HG03039 (cell line): ENCODE measurements around the gene TDRD1.

ENCODE experiments used
- ATAC-seq: cut with Tn5 transposase; IDR thresholded peaks from one replicate; pipeline ENCODE4 v1.9.1; 2021; ENCODE audit warnings: mild to moderate bottlenecking, moderate library complexity; ENCODE audit not compliant: unreplicated experiment

TDRD1 gene

GRCh38 chr10:114260366-114260765 is 81.2 kb downstream of the TDRD1 start:
- ATAC-seq = no peak

DNA sequence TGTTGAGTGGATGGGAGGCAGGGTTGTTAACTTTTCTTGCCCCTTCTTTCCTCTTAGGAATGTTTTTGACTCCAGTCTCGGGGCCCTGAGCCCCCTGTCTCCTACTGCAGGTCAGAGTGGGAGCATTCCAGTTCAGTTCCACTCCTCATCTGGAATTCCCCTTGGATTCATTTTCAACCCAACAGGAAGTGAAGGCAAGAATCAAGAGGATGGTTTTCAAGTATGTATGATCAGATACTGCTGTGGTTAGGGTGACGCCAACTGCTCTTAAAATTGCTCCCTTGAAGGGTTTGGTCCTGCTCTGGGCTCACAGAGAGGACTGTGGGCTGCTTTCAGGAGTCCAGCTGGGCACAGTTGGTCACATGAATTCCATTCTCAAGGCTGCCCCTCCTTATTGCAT is 81.9 kb downstream of the TDRD1 start:
- no peak for ATAC-seq

DNA sequence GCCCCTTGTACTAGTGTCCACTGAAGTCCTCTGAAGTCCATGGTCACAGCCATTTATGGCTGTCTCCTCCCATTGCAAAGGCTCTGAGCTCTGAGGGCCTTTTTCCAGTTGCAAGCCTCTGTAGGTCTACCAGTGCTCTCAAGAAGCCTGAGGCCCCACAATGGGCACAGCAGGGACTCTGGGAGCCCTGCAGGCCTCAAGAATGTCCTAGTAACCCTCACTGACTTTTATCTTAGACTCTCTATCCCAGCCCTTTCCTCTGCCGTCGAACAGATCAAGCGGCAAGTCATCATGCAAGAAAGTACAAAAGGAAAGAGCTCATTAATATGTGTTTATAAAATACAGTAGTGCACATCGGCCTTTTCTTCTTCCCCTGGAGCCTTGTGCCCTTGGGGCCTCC is 83.3 kb downstream of the TDRD1 start:
- ATAC-seq = no peak

DNA sequence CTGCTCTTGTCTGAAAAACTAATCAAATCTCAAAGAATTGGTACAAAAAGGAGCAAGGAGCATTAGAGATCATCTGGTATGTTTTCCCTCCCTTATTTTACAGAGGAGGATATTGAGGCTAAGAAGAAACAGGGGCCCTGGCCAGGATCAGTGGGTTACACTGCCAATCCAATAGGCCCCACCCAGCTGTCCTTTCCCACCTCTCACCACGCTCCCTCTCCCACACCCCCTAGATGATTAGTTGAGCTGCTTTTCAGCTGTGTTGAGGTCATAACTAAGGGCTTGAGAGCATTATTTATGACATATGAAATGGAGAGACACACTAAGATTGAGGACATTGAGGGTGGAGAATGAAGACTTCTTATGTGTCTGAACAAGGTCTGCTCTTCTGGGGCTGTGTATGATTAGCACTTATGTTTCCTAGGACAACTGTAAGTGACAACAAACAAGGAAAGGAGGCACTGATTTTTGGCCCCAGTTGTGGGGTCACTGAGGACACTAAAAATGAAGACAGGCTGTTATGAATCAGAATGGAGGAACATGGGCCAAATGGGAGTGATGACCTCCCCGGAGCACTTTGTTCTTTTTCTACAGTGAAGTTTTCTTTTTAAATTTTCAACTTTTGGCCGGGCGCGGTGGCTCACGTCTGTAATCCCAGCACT is 86.4 kb downstream of the TDRD1 start:
- ATAC-seq = no peak

GRCh38 chr10:114266521-114266920 is 87.4 kb downstream of the TDRD1 start:
- no peak for ATAC-seq

- ATAC-seq = no peak
Measured at GRCh38 chr10:114271075-114271778, 92.1 kb downstream of the TDRD1 start.

GRCh38 chr10:114271779-114272167 is 92.6 kb downstream of the TDRD1 start:
- ATAC-seq = no peak

DNA sequence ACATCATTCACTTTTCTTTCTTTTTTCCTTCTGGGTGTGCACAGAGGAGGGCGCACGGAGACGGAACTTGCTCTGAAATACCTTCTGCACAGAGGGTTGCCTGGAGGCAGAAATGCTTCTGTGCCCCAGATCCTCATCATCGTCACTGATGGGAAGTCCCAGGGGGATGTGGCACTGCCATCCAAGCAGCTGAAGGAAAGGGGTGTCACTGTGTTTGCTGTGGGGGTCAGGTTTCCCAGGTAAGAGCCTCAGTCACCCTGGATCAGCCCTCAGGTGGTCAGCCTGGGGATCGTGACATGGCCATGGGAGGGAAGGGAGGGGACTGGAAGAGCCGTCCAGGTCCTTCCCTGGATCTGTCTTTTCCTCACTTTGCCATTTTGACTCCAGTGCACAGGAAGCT is 93.5 kb downstream of the TDRD1 start:
- no peak for ATAC-seq

GRCh38 chr10:114273910-114274309 is 94.8 kb downstream of the TDRD1 start:
- ATAC-seq = no peak

DNA sequence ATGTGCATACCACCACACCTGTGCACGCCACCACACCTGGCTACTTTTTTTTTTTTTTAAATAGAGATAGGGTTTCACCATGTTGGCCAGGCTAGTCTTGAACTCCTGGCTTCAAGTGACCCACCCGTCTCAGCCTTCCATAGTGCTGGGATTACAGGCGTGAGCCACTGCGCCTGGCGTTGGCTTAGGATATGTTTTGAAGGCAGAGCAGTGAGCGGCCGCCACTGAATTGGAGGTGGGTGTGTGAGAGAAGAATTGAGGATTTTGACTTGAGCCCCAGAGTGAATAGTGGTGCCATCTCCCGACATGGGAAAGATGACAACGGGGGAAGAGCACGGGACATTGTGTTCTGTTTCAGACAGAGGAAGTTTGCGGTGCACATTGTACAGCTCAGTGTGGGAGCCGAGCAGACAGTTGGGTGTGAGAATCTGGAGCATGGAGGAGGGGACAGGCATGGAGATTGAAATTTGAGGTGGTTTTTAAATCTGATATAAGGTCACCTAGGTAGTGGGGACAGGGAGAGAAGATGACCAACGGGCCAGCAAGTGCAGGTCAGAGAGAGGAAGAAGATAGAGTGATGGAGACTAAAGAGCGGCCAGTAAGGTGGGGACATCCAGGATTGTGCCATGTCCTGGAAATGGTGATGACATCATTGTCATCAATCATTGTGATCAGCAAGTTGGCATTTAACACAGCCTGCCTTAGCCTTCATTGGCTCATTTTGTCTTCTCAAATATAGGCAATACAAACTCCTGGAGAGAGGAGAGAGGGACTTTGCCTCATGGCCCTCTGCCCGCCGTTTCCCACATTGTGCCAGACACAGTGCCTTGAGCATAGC is 95.7 kb downstream of the TDRD1 start:
- no peak for ATAC-seq

- no peak for ATAC-seq
Measured at GRCh38 chr10:114276066-114276465, 96.9 kb downstream of the TDRD1 start.

- no peak for ATAC-seq
Measured at GRCh38 chr10:114276671-114277070, 97.5 kb downstream of the TDRD1 start.

DNA sequence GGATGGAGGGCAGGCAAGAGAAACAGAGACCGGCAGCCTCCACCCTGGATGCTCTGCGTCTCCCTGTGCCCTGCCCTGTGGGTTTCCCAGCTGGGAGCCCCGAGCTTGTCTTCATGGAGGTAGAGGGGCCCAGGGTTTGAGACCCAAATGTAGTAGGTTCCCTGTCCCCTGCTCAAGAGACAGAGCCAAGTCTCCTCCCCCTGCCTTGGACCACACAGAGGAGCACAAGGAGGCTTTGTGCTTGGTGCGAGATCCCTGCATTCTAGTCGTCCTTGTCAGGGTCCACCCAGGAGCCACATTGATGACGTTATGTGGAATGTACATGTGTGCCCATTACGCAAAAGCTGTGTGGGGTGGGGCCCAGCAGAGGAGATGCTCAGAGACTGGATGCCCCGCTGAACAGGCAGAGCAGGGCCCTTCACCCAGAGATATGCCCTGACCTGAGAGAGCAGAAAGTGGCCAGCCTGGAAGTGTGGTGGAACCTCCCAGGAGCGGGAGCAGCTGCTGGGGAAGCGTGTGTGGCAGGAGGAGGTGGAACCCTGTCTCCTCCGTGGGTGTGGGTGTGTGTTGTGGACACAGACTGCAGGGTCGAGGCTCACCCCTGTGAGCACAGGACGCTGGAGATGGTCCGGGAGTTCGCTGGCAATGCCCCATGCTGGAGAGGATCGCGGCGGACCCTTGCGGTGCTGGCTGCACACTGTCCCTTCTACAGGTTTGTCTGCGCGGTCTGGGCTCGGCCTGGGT is 99.2 kb downstream of the TDRD1 start:
- no peak for ATAC-seq

- no peak for ATAC-seq
Measured at GRCh38 chr10:114278884-114279191, 99.7 kb downstream of the TDRD1 start.

DNA sequence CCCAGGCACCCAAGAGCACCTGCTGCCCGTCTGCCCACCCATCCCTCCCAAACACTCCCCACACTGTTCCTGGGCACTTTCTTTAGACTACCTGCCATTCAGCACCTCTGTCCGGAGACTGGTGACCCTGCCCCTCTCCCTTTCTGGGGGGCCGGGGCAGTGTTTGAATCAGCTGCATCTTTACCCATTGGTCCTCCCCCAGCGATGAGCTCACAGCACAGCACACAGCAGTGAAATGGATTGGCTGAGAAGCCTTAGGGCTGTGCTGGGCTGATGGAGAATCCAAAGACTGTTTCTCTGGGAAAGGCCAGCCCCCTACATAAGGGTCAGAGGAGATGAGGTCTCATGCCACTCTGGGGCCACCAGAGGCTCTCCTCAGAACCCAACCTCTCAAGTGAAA is 100.1 kb downstream of the TDRD1 start:
- ATAC-seq = no peak

GRCh38 chr10:114279901-114280644 is 100.9 kb downstream of the TDRD1 start:
- ATAC-seq = no peak

DNA sequence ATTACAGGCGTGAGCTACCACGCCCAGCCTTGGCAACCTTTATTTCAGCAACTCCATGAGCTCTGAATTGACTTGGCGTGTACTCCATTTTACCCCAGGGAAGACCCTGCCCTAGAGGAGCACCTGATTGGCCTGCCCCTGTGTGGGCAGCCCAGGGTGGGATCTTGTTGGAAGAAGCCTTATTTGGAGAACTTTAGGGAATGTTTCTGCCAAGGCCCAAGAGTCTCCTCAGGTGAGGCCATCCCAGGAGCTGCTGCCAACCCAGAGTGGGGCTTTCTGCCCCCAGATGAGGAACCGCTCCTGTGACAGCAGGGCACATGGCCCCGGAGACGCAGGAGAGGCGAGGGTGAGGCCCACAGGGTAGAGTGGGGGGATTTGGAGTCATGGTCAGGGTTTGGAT is 101.9 kb downstream of the TDRD1 start:
- no peak for ATAC-seq

DNA sequence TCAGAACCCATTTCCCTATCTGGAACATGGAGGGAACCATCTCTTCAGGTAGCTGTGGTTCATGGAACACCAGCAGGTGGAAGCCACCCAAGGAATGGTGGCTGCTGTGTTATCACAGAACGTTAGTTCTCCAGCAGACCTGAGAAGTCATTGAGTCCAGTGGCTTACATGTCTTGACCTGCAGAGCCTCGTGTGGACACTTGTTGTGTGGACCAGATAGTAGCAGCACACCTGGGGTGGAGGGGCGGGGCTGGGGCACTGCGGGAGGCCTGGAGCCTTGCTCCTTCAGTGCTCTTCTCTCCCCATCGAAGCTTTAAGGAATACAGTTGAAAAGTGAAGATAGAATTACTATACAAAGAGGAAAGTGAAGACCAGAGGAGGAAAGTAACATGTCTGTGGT is 102.3 kb downstream of the TDRD1 start:
- no peak for ATAC-seq
